ENCODE data around the gene ZC3H11A.
"Not testable (repeated sequence)": the region's sequence is repeated elsewhere in the genome, so short reads cannot be mapped to it uniquely, and the experiment has no call there.

The ZC3H11A gene

GRCh38 chr1:203795441-203796235 lies at the start of gene ZC3H11A, which contains the start of gene ZBED6:
ZC3H11A (plus strand) TSS chr1:203795623; CDS start chr1:203817071, 21,448 bp downstream.
ZBED6 (plus strand) TSS chr1:203795623; CDS start chr1:203797523, 1,900 bp downstream.
- in situ Hi-C loops (cut with HindIII; ENCODE audit: low sequenced_read_pairs), result no loop called here

- in situ Hi-C loops (cut with HindIII; ENCODE audit: low sequenced_read_pairs), result no loop called here
Observed at GRCh38 chr1:203746281-203746680, 49.1 kb upstream of the ZC3H11A start.

GRCh38 chr1:203751051-203751450 lies 44.4 kb upstream of the ZC3H11A start:
- in situ Hi-C loops (cut with HindIII; ENCODE audit: low sequenced_read_pairs), result no loop called here

GRCh38 chr1:203751618-203752361 lies 43.6 kb upstream of the ZC3H11A start:
- in situ Hi-C loops (cut with HindIII; ENCODE audit: low sequenced_read_pairs), result not testable (repeated sequence)

- in situ Hi-C loops (cut with HindIII; ENCODE audit: low sequenced_read_pairs), result no loop called here
Observed at GRCh38 chr1:203754455-203754864, 41.0 kb upstream of the ZC3H11A start.

GRCh38 chr1:203756036-203756435 lies 39.4 kb upstream of the ZC3H11A start:
- in situ Hi-C loops (cut with HindIII; ENCODE audit: low sequenced_read_pairs), result no loop called here

GRCh38 chr1:203758749-203759148 lies 36.7 kb upstream of the ZC3H11A start:
- in situ Hi-C loops (cut with HindIII; ENCODE audit: low sequenced_read_pairs), result not testable (repeated sequence)

- in situ Hi-C loops (cut with HindIII; ENCODE audit: low sequenced_read_pairs), result no loop called here
Observed at GRCh38 chr1:203760506-203760905, 34.9 kb upstream of the ZC3H11A start.

- in situ Hi-C loops (cut with HindIII; ENCODE audit: low sequenced_read_pairs), result not testable (repeated sequence)
Observed at GRCh38 chr1:203761958-203762357, 33.5 kb upstream of the ZC3H11A start.

- in situ Hi-C loops (cut with HindIII; ENCODE audit: low sequenced_read_pairs), result no loop called here
Observed at GRCh38 chr1:203763505-203763904, 31.9 kb upstream of the ZC3H11A start.

GRCh38 chr1:203764105-203765028 lies 31.1 kb upstream of the ZC3H11A start:
- in situ Hi-C loops (cut with HindIII; ENCODE audit: low sequenced_read_pairs), result no loop called here

GRCh38 chr1:203765029-203765837 lies 30.2 kb upstream of the ZC3H11A start, which contains the start of gene LAX1:
LAX1 (plus strand) TSS chr1:203765183; CDS start chr1:203765566, 383 bp downstream.
- in situ Hi-C loops (cut with HindIII; ENCODE audit: low sequenced_read_pairs), result no loop called here

GRCh38 chr1:203768256-203768655 lies 27.2 kb upstream of the ZC3H11A start:
- in situ Hi-C loops (cut with HindIII; ENCODE audit: low sequenced_read_pairs), result no loop called here

GRCh38 chr1:203769505-203770343 lies 25.7 kb upstream of the ZC3H11A start:
- in situ Hi-C loops (cut with HindIII; ENCODE audit: low sequenced_read_pairs), result no loop called here

- in situ Hi-C loops (cut with HindIII; ENCODE audit: low sequenced_read_pairs), result no loop called here
Observed at GRCh38 chr1:203771901-203772301, 23.5 kb upstream of the ZC3H11A start.

GRCh38 chr1:203772836-203773235 lies 22.6 kb upstream of the ZC3H11A start:
- in situ Hi-C loops (cut with HindIII; ENCODE audit: low sequenced_read_pairs), result no loop called here

- in situ Hi-C loops (cut with HindIII; ENCODE audit: low sequenced_read_pairs), result no loop called here
Observed at GRCh38 chr1:203776636-203777035, 18.8 kb upstream of the ZC3H11A start.

GRCh38 chr1:203777596-203777995 lies 17.8 kb upstream of the ZC3H11A start:
- in situ Hi-C loops (cut with HindIII; ENCODE audit: low sequenced_read_pairs), result no loop called here

- in situ Hi-C loops (cut with HindIII; ENCODE audit: low sequenced_read_pairs), result no loop called here
Observed at GRCh38 chr1:203778146-203778545, 17.3 kb upstream of the ZC3H11A start.

Data from endothelial cell of hepatic sinusoid (primary cell).